Lung (tissue), 12 donors: ENCODE measurements around the gene SMIM36. TPM values are rescaled to one million over a fixed set of nuclear protein-coding genes. Genes with fewer than 3 reads are reported as not detected.

Experiments
- ATAC-seq: fragments of 200-7000 bp; cut with Tn5 transposase; one replicate; pipeline ENCODE4 v1.9.1; 2020; ENCODE audit warnings: moderate number of reproducible peaks; ENCODE audit not compliant: insufficient read depth, low FRiP score
- DNase-seq, 3 donors: peaks; one replicate each; pipeline ENCODE4 v3.0.0-alpha.2; 2013 to 2017
- H3K27ac ChIP-seq, 2 donors: one replicate each; pipeline ENCODE4 v1.5.1; 2013; ENCODE audit warnings: mild to moderate bottlenecking in 2 of 2, moderate library complexity in 2 of 2, control low read depth in 1 of 2, inconsistent platforms in 1 of 2, low read depth in 1 of 2, low read length in 1 of 2
- H3K27me3 ChIP-seq, 3 donors: one replicate each; pipeline ENCODE4 v1.5.1; 2013; ENCODE audit warnings: low read length in 2 of 3; ENCODE audit not compliant: control insufficient read depth in 3 of 3, insufficient read depth in 3 of 3
- H3K36me3 ChIP-seq, 4 donors: one replicate each; pipeline ENCODE4 v1.5.1; 2013; ENCODE audit warnings: low read length in 4 of 4, mild to moderate bottlenecking in 1 of 4, moderate library complexity in 1 of 4; ENCODE audit not compliant: control insufficient read depth in 4 of 4, insufficient read depth in 4 of 4
- H3K4me1 ChIP-seq, 5 donors: one replicate each; pipeline ENCODE4 v1.5.1; 2013; ENCODE audit warnings: low read length in 5 of 5, mild to moderate bottlenecking in 2 of 5, moderate library complexity in 1 of 5; ENCODE audit not compliant: control insufficient read depth in 5 of 5, insufficient read depth in 5 of 5
- H3K4me3 ChIP-seq: one replicate; pipeline ENCODE4 v1.5.1; 2013; ENCODE audit warnings: mild to moderate bottlenecking, control low read depth, moderate library complexity
- H3K9ac ChIP-seq, 2 donors: one replicate each; pipeline ENCODE4 v1.5.1; 2013; ENCODE audit warnings: low read length in 2 of 2, control low read depth in 1 of 2; ENCODE audit not compliant: insufficient read depth in 1 of 2
- H3K9me3 ChIP-seq, 4 donors: one replicate each; pipeline ENCODE4 v1.5.1; 2013; ENCODE audit warnings: low read length in 3 of 4, mild to moderate bottlenecking in 1 of 4, moderate library complexity in 1 of 4; ENCODE audit not compliant: control insufficient read depth in 4 of 4, insufficient read depth in 3 of 4
- WGBS, 2 donors: extraction: QIAGEN DNeasy Blood & Tissue Kit; methylation state at CpG; one replicate each; pipeline ENCODE4 v1.1.7; 2013; 5-methylcytosine and 5-hydroxymethylcytosine counted together
- polyA plus RNA-seq, 2 donors: library from polyadenylated mRNA; stranded (reverse); fragments of 200-250 nt; gene quantifications; one replicate each; pipeline ENCODE4 v1.2.1, GENCODE V29; 2013
- total RNA-seq, 2 donors: library from RNA; depleted of rRNA in 1 of 2; stranded (reverse); fragments of >200 nt in 1 of 2; gene quantifications; one replicate each; pipeline ENCODE4 v1.2.1, GENCODE V29; 2014 to 2021
- TF ChIP-seq, protein P1 (sequence below): IDR thresholded peaks from 2 replicates; pipeline ENCODE4 v1.5.1; 2012; ENCODE audit warnings: mild to moderate bottlenecking; ENCODE audit errors: control extremely low read depth, extremely low read depth
- donor health status: control.
- donor health status: control.
- donor health status: Bipolar disorder and iron deficiency.
- donor health status: healthy.
- donor health status: DM: yes; HTN: yes; CAD: no.

The SMIM36 gene
- total and polyA plus RNA-seq, 4 donors, result not detected

- H3K9me3 ChIP-seq, result peaks cover 0 to 6% (median 0%) of the 10 kb centered on the region in 4 donors
- no peak overlapping the region for H3K4me3 ChIP-seq
- H3K4me1 ChIP-seq, result no peaks in the 10 kb centered on the region
- H3K36me3 ChIP-seq, result no peaks in the 10 kb centered on the region
- H3K27ac ChIP-seq, result no peak overlapping the region
- 33 to 62% methylated on average over 4 of the region's 4 CpGs for WGBS, 2 donors
- H3K9ac ChIP-seq, result no peak overlapping the region
- TF ChIP-seq, protein P1, sequence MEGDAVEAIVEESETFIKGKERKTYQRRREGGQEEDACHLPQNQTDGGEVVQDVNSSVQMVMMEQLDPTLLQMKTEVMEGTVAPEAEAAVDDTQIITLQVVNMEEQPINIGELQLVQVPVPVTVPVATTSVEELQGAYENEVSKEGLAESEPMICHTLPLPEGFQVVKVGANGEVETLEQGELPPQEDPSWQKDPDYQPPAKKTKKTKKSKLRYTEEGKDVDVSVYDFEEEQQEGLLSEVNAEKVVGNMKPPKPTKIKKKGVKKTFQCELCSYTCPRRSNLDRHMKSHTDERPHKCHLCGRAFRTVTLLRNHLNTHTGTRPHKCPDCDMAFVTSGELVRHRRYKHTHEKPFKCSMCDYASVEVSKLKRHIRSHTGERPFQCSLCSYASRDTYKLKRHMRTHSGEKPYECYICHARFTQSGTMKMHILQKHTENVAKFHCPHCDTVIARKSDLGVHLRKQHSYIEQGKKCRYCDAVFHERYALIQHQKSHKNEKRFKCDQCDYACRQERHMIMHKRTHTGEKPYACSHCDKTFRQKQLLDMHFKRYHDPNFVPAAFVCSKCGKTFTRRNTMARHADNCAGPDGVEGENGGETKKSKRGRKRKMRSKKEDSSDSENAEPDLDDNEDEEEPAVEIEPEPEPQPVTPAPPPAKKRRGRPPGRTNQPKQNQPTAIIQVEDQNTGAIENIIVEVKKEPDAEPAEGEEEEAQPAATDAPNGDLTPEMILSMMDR, result no peak
- H3K27me3 ChIP-seq, result no peaks in the 10 kb centered on the region
- DNase-seq (no peak), ATAC-seq (no peak)
Measured at GRCh38 chr17:55540414-55541091, 29.3 kb upstream of the SMIM36 start.

- Histone ChIP-seq H3K9me3 (no peaks in the 10 kb centered on the region), H3K4me1 (no peaks in the 10 kb centered on the region), H3K9ac (no peak overlapping the region), H3K27ac (no peak overlapping the region), H3K36me3 (no peaks in the 10 kb centered on the region), H3K4me3 (no peak overlapping the region), H3K27me3 (no peaks in the 10 kb centered on the region)
- ATAC-seq (no peak), DNase-seq (no peak)
- 78 to 82% methylated on average over 1 of the region's 1 CpG for WGBS, 2 donors
- TF ChIP-seq, protein P1, result no peak
Measured at GRCh38 chr17:55536205-55536604, 25.0 kb upstream of the SMIM36 start.

DNA sequence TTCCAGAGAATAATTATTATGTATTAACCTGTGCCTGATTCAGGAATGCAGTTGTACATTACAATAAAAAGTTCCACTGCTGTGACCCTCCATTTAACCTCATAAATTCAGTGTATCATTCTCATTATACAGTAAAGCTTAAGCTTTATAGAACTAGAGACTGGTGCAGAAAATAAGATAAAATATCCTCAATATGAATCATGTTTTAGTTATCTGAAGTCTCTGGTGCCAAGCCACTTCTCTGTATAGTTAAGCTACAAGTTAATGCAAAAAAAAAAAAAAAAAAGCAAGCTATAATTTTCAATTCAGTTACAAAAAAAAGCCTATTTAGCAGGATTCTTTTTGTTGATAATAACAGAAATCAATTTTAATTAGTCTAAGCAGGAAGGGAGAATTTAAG is 22.4 kb upstream of the SMIM36 start:
- Histone ChIP-seq H3K27me3 (no peaks in the 10 kb centered on the region), H3K9ac (no peak overlapping the region), H3K9me3 (no peaks in the 10 kb centered on the region), H3K4me3 (no peak overlapping the region), H3K4me1 (no peaks in the 10 kb centered on the region), H3K27ac (no peak overlapping the region), H3K36me3 (no peaks in the 10 kb centered on the region)
- ATAC-seq (no peak), DNase-seq (no peak)
- TF ChIP-seq, protein P1, result no peak

DNA sequence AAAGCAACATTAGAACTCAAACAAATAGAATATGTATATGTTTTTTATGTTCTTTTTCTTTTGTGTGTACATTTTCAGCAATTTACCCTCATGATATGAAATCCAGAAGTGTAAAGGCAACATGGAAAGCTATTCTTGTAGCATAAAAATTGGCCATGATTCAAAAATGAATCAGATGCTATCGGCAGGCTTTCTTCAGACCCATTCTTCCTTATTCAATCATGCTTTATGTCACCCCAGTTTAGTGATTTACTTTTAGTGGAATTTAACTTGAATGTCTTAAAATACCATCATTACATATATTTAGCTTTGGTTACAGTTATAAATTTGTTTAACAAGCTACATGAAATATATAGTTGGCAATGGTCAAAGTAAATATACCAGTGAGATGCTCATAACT is 21.4 kb upstream of the SMIM36 start:
- no peak overlapping the region for H3K4me3 ChIP-seq
- H3K36me3 ChIP-seq, result no peaks in the 10 kb centered on the region
- 62 to 76% methylated on average over 1 of the region's 1 CpG for WGBS, 2 donors
- DNase-seq, result no peak
- TF ChIP-seq, protein P1, result no peak
- H3K27ac ChIP-seq, result no peak overlapping the region
- no peaks in the 10 kb centered on the region for H3K9me3 ChIP-seq
- no peaks in the 10 kb centered on the region for H3K4me1 ChIP-seq
- H3K27me3 ChIP-seq, result no peaks in the 10 kb centered on the region
- no peak for ATAC-seq
- no peak overlapping the region for H3K9ac ChIP-seq
